Measurements from ENCODE around the gene ATP2A3. TPM values are rescaled to one million over a fixed set of nuclear protein-coding genes. Genes with fewer than 3 reads are reported as not detected.
A peak's percentile ranks its signal among the peaks of the same experiment; 100 is the strongest.

ATP2A3 gene
- polyA plus RNA-seq, 3 donors: 6.9 to 46.5 (median 9.5) TPM

- peaks cover 0 to 4% (median 0%) of the 10 kb centered on the region in 7 donors for H3K9me3 Mint-ChIP-seq
- no peak for DNase-seq
- Histone ChIP-seq H3K27me3 (ENCODE audit: control insufficient read depth in 2 of 2, insufficient read depth in 2 of 2, low read length in 2 of 2) (no peaks in the 10 kb centered on the region), H4K20me1 (ENCODE audit: insufficient read depth, low read length) (no peaks in the 10 kb centered on the region), H3K27ac (ENCODE audit: low read depth in 1 of 2, low read length in 2 of 2) (no peak overlapping the region), H3K79me2 (ENCODE audit: insufficient read depth, low read length) (no peaks in the 10 kb centered on the region), H3K4me1 (ENCODE audit: control insufficient read depth in 1 of 2, insufficient read depth in 2 of 2, low read length in 2 of 2) (peaks cover 7 to 8% of the 10 kb centered on the region in 2 donors), H3K4me2 (replicated peaks; ENCODE audit: extremely low read depth, low read length, poor library complexity, severe bottlenecking) (no peak overlapping the region), H3K9ac (ENCODE audit: insufficient read depth, low read length, poor library complexity, severe bottlenecking) (no peak overlapping the region), H3K4me3 (replicated peaks in 1 of 3; ENCODE audit: low read depth in 2 of 3, low read length in 3 of 3) (no peak overlapping the region), H2AFZ (ENCODE audit: insufficient read depth, low read depth, low read length, poor library complexity, severe bottlenecking) (no peak overlapping the region), H3K36me3 (replicated peaks in 1 of 2; ENCODE audit: control insufficient read depth in 1 of 2, insufficient read depth in 2 of 2, low read length in 2 of 2) (no peaks in the 10 kb centered on the region), H3K9me3 (replicated peaks in 1 of 2; ENCODE audit: control insufficient read depth in 1 of 2, insufficient read depth in 1 of 2, low read length in 2 of 2) (no peaks in the 10 kb centered on the region)
- peak overlapping the region in 1 of 7 donors; percentile 13 for H3K27ac Mint-ChIP-seq
- no peak for TF ChIP-seq CTCF (IDR thresholded peaks at IDR 0.05)
- H3K27me3 Mint-ChIP-seq (ENCODE audit: low read depth in 3 of 3): peaks cover 11 to 19% (median 12%) of the 10 kb centered on the region in 3 donors
- H3K4me3 Mint-ChIP-seq: no peak overlapping the region
- intact Hi-C loops (cut with micrococcal nuclease): no loop called here
- peaks cover 12% of the 10 kb centered on the region for H3K4me1 Mint-ChIP-seq
- 97% methylated on average over 4 of the region's 4 CpGs for WGBS (ENCODE audit: insufficient coverage)
- no peaks in the 10 kb centered on the region for H3K36me3 Mint-ChIP-seq
Measured at GRCh38 chr17:3988297-3989040, 24.2 kb upstream of the ATP2A3 start.

GRCh38 chr17:3986939-3987335 is 22.7 kb upstream of the ATP2A3 start:
- H3K27me3 ChIP-seq (ENCODE audit: control insufficient read depth in 2 of 2, insufficient read depth in 2 of 2, low read length in 2 of 2): no peaks in the 10 kb centered on the region
- H3K36me3 Mint-ChIP-seq: no peaks in the 10 kb centered on the region
- H2AFZ ChIP-seq (ENCODE audit: insufficient read depth, low read depth, low read length, poor library complexity, severe bottlenecking): no peak overlapping the region
- no peaks in the 10 kb centered on the region for H3K36me3 ChIP-seq (replicated peaks in 1 of 2; ENCODE audit: control insufficient read depth in 1 of 2, insufficient read depth in 2 of 2, low read length in 2 of 2)
- TF ChIP-seq CTCF (IDR thresholded peaks at IDR 0.05): no peak
- no peak overlapping the region for H3K27ac Mint-ChIP-seq
- intact Hi-C loops (cut with micrococcal nuclease): no loop called here
- H3K27me3 Mint-ChIP-seq (ENCODE audit: low read depth in 3 of 3): peaks cover 10 to 15% (median 11%) of the 10 kb centered on the region in 3 donors
- H3K9me3 ChIP-seq (replicated peaks in 1 of 2; ENCODE audit: control insufficient read depth in 1 of 2, insufficient read depth in 1 of 2, low read length in 2 of 2): no peaks in the 10 kb centered on the region
- H3K4me1 ChIP-seq (ENCODE audit: control insufficient read depth in 1 of 2, insufficient read depth in 2 of 2, low read length in 2 of 2): peaks cover 8 to 9% of the 10 kb centered on the region in 2 donors
- H3K4me3 Mint-ChIP-seq: no peak overlapping the region
- peaks cover 12% of the 10 kb centered on the region for H3K4me1 Mint-ChIP-seq
- H4K20me1 ChIP-seq (ENCODE audit: insufficient read depth, low read length): no peaks in the 10 kb centered on the region
- H3K9ac ChIP-seq (ENCODE audit: insufficient read depth, low read length, poor library complexity, severe bottlenecking): no peak overlapping the region
- H3K79me2 ChIP-seq (ENCODE audit: insufficient read depth, low read length): no peaks in the 10 kb centered on the region
- no peak overlapping the region for H3K4me3 ChIP-seq (replicated peaks in 1 of 3; ENCODE audit: low read depth in 2 of 3, low read length in 3 of 3)
- WGBS (ENCODE audit: insufficient coverage): 100% methylated on average over 1 of the region's 8 CpGs
- no peak overlapping the region for H3K27ac ChIP-seq (ENCODE audit: low read depth in 1 of 2, low read length in 2 of 2)
- no peak overlapping the region for H3K4me2 ChIP-seq (replicated peaks; ENCODE audit: extremely low read depth, low read length, poor library complexity, severe bottlenecking)
- no peak for DNase-seq
- H3K9me3 Mint-ChIP-seq: no peaks in the 10 kb centered on the region

Measured in CD14-positive monocyte (primary cell).